ENCODE results near the gene SLC39A9.

SLC39A9 gene

GRCh38 chr14:69505338-69506240, 107.1 kb downstream of the SLC39A9 start:
- ChIA-PET POLR2A (no interaction called here), CTCF (interaction anchor here (0.6 to 1.3 kb wide), 3 partner anchors 14 to 159 kb away, joined by 3 to 5 read pairs (median 3); no protein-coding TSS in a partner anchor)
- TF ChIP-seq KLF1 (tag by site-specific recombination; IDR thresholded peaks at IDR 0.05) (no peak), SP7 (tag by site-specific recombination; IDR thresholded peaks at IDR 0.05) (no peak), ZFP41 (tag by site-specific recombination; IDR thresholded peaks at IDR 0.05; ENCODE audit: borderline replicate concordance) (no peak), ZNF510 (tag by site-specific recombination; IDR thresholded peaks at IDR 0.05; ENCODE audit: insufficient replicate concordance) (no peak), ZEB2 (tag by site-specific recombination; IDR thresholded peaks at IDR 0.05) (no peak), ZNF596 (tag by site-specific recombination; IDR thresholded peaks at IDR 0.05) (no peak), ZBTB48 (tag by site-specific recombination; IDR thresholded peaks at IDR 0.05) (no peak), ZNF18 (tag by site-specific recombination; IDR thresholded peaks at IDR 0.05) (no peak), ZNF37A (tag by site-specific recombination; IDR thresholded peaks at IDR 0.05) (no peak), AEBP2 (tag by site-specific recombination; IDR thresholded peaks at IDR 0.05; ENCODE audit: borderline replicate concordance) (no peak)
- no peaks in the 10 kb centered on the region for H3K36me3 ChIP-seq (ENCODE audit: control insufficient read depth in 2 of 2, insufficient read depth in 1 of 2, low read length in 2 of 2)
- no peak overlapping the region for H3K27ac ChIP-seq (ENCODE audit: extremely low read depth, low read depth, low read length)
- no peak overlapping the region for H3K4me3 ChIP-seq (ENCODE audit: low read depth, low read length)
- no peaks in the 10 kb centered on the region for H3K9me3 ChIP-seq (ENCODE audit: control insufficient read depth, insufficient read depth, low read depth, low read length)
- peaks cover 5% of the 10 kb centered on the region for H3K4me1 ChIP-seq (ENCODE audit: control insufficient read depth, insufficient read depth, low read length)

GRCh38 chr14:69506241-69506595, 107.7 kb downstream of the SLC39A9 start:
- ChIA-PET POLR2A (no interaction called here), CTCF (interaction anchor here (0.6 to 1.3 kb wide), 3 partner anchors 13 to 159 kb away, joined by 3 to 5 read pairs (median 3); no protein-coding TSS in a partner anchor)
- Histone ChIP-seq H3K4me1 (ENCODE audit: control insufficient read depth, insufficient read depth, low read length) (peaks cover 5% of the 10 kb centered on the region), H3K9me3 (ENCODE audit: control insufficient read depth, insufficient read depth, low read depth, low read length) (no peaks in the 10 kb centered on the region), H3K4me3 (ENCODE audit: low read depth, low read length) (no peak overlapping the region), H3K27ac (ENCODE audit: extremely low read depth, low read depth, low read length) (no peak overlapping the region), H3K36me3 (ENCODE audit: control insufficient read depth in 2 of 2, insufficient read depth in 1 of 2, low read length in 2 of 2) (no peaks in the 10 kb centered on the region)
- TF ChIP-seq ZNF449 (tag by site-specific recombination; IDR thresholded peaks at IDR 0.05) (no peak), ZNF335 (tag by site-specific recombination; conservative IDR thresholded peaks at IDR 0.05) (no peak), ZNF391 (tag by site-specific recombination; IDR thresholded peaks at IDR 0.05; ENCODE audit: borderline replicate concordance, low read depth) (no peak), ZNF544 (tag by site-specific recombination; IDR thresholded peaks at IDR 0.05) (no peak), ZNF701 (tag by site-specific recombination; IDR thresholded peaks at IDR 0.05) (no peak), SALL2 (tag by site-specific recombination; IDR thresholded peaks at IDR 0.05; ENCODE audit: borderline replicate concordance) (no peak)

Data from HEK293 (cell line).